Thyroid gland (tissue), 4 donors: ENCODE data around the gene ING4. TPM values are rescaled to one million over a fixed set of nuclear protein-coding genes. Genes with fewer than 3 reads are reported as not detected.
A peak's percentile ranks its signal among the peaks of the same experiment; 100 is the strongest.

Experiments used
- DNase-seq, 2 donors: peaks; one replicate each; pipeline ENCODE4 v3.0.0-alpha.2; 2019
- H3K27ac ChIP-seq, 3 donors: fragments of 200-600 bp; sonication (generic); 1 replicate in 2 of 3; 2 replicates in 1 of 3; pipeline ENCODE4 v1.5.1; 2016 to 2019; ENCODE audit warnings: mild to moderate bottlenecking in 1 of 3, moderate library complexity in 1 of 3
- H3K27me3 ChIP-seq: fragments of 200-600 bp; sonication (generic); one replicate; pipeline ENCODE4 v1.5.1; 2019
- H3K36me3 ChIP-seq, 2 donors: fragments of 200-600 bp; sonication (generic); one replicate each; pipeline ENCODE4 v1.5.1; 2016 to 2019
- H3K4me1 ChIP-seq, 2 donors: fragments of 200-600 bp; sonication (generic); one replicate each; pipeline ENCODE4 v1.5.1; 2017 to 2019
- H3K4me3 ChIP-seq, 3 donors: fragments of 200-600 bp; sonication (generic); replicated peaks in 1 of 3; 1 replicate in 2 of 3; 2 replicates in 1 of 3; pipeline ENCODE4 v1.5.1; 2016; ENCODE audit warnings: mild to moderate bottlenecking in 1 of 3
- H3K9me3 ChIP-seq: fragments of 200-600 bp; sonication (generic); one replicate; pipeline ENCODE4 v1.5.1; 2017
- CTCF ChIP-seq, 6 experiments: fragments of 200-600 bp in 3 of 6; fragments of 450-650 bp in 3 of 6; sonication (generic) in 3 of 6; IDR thresholded peaks; one replicate each; pipeline ENCODE4 v1.5.1; 2016 to 2019; ENCODE audit warnings: antibody characterized with exemption in 6 of 6, mild to moderate bottlenecking in 2 of 6, inconsistent platforms in 1 of 6, moderate library complexity in 1 of 6
- POLR2A ChIP-seq, 2 donors: fragments of 450-650 bp; IDR thresholded peaks; one replicate each; pipeline ENCODE4 v1.6.1; 2017; ENCODE audit warnings: antibody characterized with exemption in 2 of 2, mild to moderate bottlenecking in 2 of 2, moderate library complexity in 1 of 2
- WGBS, 2 donors: methylation state at CpG; one replicate each; pipeline ENCODE4 v1.1.5; 2017; 5-methylcytosine and 5-hydroxymethylcytosine counted together
- intact Hi-C: fragments of 100-400 bp; cut with DNase I; formaldehyde crosslinking; loops from one replicate; pipeline ENCODE4 v1.15.1; 2023
- total RNA-seq, 4 donors: library from RNA; depleted of rRNA; stranded (reverse); fragments of >200 nt; gene quantifications; one replicate each; pipeline ENCODE4 v1.2.3, GENCODE V29; 2016

ING4 gene
- total RNA-seq, 4 donors from 2014 or later = 52.7 to 85.1 (median 67.2) TPM

- WGBS, 2 donors = 0 to 4% methylated on average over 3 to 4 of the region's 43 CpGs
Measured at GRCh38 chr12:6700646-6701051, 37.7 kb upstream of the ING4 start, which contains the start of gene PIANP. TSS of gene PIANP (minus strand) at chr12:6700815. CDS start at chr12:6698061, 2,754 bp downstream.

GRCh38 chr12:6699989-6700645 is 37.2 kb upstream of the ING4 start:
- 2 to 3% methylated on average over 16 to 17 of the region's 65 CpGs for WGBS, 2 donors
- no peak for DNase-seq
- Histone ChIP-seq H3K27ac (no peak overlapping the region), H3K4me1 (peaks cover 7 to 16% of the 10 kb centered on the region in 2 donors), H3K9me3 (no peaks in the 10 kb centered on the region), H3K36me3 (no peaks in the 10 kb centered on the region), H3K27me3 (peaks cover 23% of the 10 kb centered on the region), H3K4me3 (peak overlapping the region in 1 of 3 donors; percentile 27)
- TF ChIP-seq CTCF (IDR thresholded peaks at IDR 0.05) (no peak), POLR2A (IDR thresholded peaks at IDR 0.05) (no peak)
- intact Hi-C loops = loop anchor here (5.0 kb wide), 1 partner anchor 48 kb away; no protein-coding TSS in a partner anchor

More at GRCh38 chr12:6700646-6701051, 37.7 kb upstream of the ING4 start, which contains the start of gene PIANP:
- Histone ChIP-seq H3K4me3 (peak within 1 kb of the TSS in 1 of 3 donors; percentile 27), H3K9me3 (no peaks in the 10 kb centered on the region), H3K36me3 (no peaks in the 10 kb centered on the region), H3K27ac (no peak within 1 kb of the TSS), H3K4me1 (peaks cover 7 to 16% of the 10 kb centered on the region in 2 donors), H3K27me3 (peaks cover 23% of the 10 kb centered on the region)
- TF ChIP-seq POLR2A (IDR thresholded peaks at IDR 0.05) = no peak
- TF ChIP-seq CTCF (IDR thresholded peaks at IDR 0.05) = no peak
- peak in 1 of 2 donors; percentile 15 for DNase-seq
- intact Hi-C loops = no loop called here

- 13 to 16% methylated on average over 16 of the region's 16 CpGs for WGBS, 2 donors
- DNase-seq = no peak
- Histone ChIP-seq H3K4me3 (peak overlapping the region in 1 of 3 donors; percentile 27), H3K9me3 (no peaks in the 10 kb centered on the region), H3K36me3 (no peaks in the 10 kb centered on the region), H3K27ac (no peak overlapping the region), H3K27me3 (peaks cover 23% of the 10 kb centered on the region), H3K4me1 (peaks cover 7 to 16% of the 10 kb centered on the region in 2 donors)
- intact Hi-C loops = loop anchor here (5.0 kb wide), 1 partner anchor 47 kb away; no protein-coding TSS in a partner anchor
- TF ChIP-seq CTCF (IDR thresholded peaks at IDR 0.05) = no peak
- no peak for TF ChIP-seq POLR2A (IDR thresholded peaks at IDR 0.05)
Measured at GRCh38 chr12:6699259-6699988, 36.5 kb upstream of the ING4 start.

- Histone ChIP-seq H3K4me3 (no peak overlapping the region), H3K27ac (no peak overlapping the region), H3K4me1 (peaks cover 7 to 16% of the 10 kb centered on the region in 2 donors), H3K9me3 (no peaks in the 10 kb centered on the region), H3K36me3 (no peaks in the 10 kb centered on the region), H3K27me3 (peaks cover 20% of the 10 kb centered on the region)
- no peak for TF ChIP-seq POLR2A (IDR thresholded peaks at IDR 0.05)
- TF ChIP-seq CTCF (IDR thresholded peaks at IDR 0.05) = no peak
- intact Hi-C loops = loop anchor here (5.0 kb wide), 1 partner anchor 46 kb away; no protein-coding TSS in a partner anchor
- no peak for DNase-seq
- 55 to 61% methylated on average over 8 of the region's 8 CpGs for WGBS, 2 donors
Measured at GRCh38 chr12:6698352-6699046, 35.6 kb upstream of the ING4 start.
